B cell (primary cell): ENCODE data around the gene JADE2.

ENCODE experiments used
- EZH2 ChIP-seq: IDR thresholded peaks from 2 replicates; pipeline ENCODE4 v1.6.1; 2012; ENCODE audit warnings: borderline replicate concordance, low read depth, mild to moderate bottlenecking, moderate library complexity, low read length; ENCODE audit not compliant: insufficient read depth, poor library complexity, severe bottlenecking
- TF ChIP-seq, protein P1 (sequence below): fragments of 200-600 bp; IDR thresholded peaks from one replicate; pipeline ENCODE4 v1.8.0; 2022; ENCODE audit warnings: antibody characterized with exemption, mild to moderate bottlenecking

DNA sequence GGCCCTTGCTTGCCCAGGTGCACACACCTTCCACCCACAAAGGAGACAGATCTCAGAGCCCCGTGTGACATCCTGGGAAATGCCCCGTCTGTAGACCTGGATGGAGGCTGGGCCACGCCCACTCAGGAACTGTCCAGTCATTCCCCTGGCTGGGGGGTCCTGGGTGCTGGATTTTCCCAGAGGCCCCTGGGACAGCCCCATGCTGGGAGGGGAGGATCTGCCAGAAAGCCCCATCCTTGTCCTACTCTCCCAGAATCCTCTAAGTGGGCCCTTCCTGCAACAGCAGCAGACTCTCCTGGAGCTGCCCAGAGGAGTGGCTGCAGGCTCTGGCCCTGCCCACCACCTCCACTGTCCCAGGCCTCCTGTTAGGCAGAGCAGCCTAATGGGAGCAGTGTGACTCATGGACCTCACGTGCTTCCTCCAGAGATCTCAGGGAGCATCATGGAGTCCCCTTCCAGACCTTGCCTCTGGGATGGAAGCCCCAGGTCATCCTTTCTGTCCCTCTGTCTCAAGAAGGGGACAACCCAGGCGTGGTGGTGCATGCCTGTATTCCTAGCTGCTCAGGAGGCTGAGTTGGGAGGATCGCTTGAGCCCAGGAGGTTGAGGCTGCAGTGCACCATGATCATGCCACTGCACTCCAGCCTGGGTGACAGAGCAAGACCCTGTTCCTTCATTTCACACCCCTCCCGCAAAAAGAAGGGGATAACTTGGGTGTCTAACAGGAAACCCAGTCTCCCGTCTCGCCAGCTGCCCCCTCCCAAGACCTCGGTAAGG, 51.7 kb downstream of the JADE2 start:
- TF ChIP-seq, protein P1, sequence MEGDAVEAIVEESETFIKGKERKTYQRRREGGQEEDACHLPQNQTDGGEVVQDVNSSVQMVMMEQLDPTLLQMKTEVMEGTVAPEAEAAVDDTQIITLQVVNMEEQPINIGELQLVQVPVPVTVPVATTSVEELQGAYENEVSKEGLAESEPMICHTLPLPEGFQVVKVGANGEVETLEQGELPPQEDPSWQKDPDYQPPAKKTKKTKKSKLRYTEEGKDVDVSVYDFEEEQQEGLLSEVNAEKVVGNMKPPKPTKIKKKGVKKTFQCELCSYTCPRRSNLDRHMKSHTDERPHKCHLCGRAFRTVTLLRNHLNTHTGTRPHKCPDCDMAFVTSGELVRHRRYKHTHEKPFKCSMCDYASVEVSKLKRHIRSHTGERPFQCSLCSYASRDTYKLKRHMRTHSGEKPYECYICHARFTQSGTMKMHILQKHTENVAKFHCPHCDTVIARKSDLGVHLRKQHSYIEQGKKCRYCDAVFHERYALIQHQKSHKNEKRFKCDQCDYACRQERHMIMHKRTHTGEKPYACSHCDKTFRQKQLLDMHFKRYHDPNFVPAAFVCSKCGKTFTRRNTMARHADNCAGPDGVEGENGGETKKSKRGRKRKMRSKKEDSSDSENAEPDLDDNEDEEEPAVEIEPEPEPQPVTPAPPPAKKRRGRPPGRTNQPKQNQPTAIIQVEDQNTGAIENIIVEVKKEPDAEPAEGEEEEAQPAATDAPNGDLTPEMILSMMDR, result no peak
- TF ChIP-seq EZH2, result no peak
